ENCODE data around the gene SCAND1.

- TF ChIP-seq EZH2 (IDR thresholded peaks at IDR 0.05; ENCODE audit: insufficient read depth, poor library complexity, severe bottlenecking) (no peak), EZH2phosphoT487 (IDR thresholded peaks at IDR 0.05; ENCODE audit: insufficient read depth, low read depth) (no peak)
Measured at GRCh38 chr20:35984382-35984781, 30.1 kb upstream of the SCAND1 start.
